ENCODE measurements around the gene MMP3.

MMP3 gene

GRCh38 chr11:102802341-102802740 lies 41.1 kb downstream of the MMP3 start:
- Histone ChIP-seq H3K4me1 (ENCODE audit: control insufficient read depth, insufficient read depth, low read length) (no peaks in the 10 kb centered on the region), H3K27ac (ENCODE audit: extremely low read depth, low read depth, low read length) (no peak overlapping the region), H3K36me3 (ENCODE audit: control insufficient read depth in 2 of 2, insufficient read depth in 1 of 2, low read length in 2 of 2) (no peaks in the 10 kb centered on the region), H3K9me3 (ENCODE audit: control insufficient read depth, insufficient read depth, low read depth, low read length) (no peaks in the 10 kb centered on the region), H3K4me3 (ENCODE audit: low read depth, low read length) (no peak overlapping the region)
- TF ChIP-seq OSR2 (tag by site-specific recombination; IDR thresholded peaks at IDR 0.05) (no peak), BCL6B (tag by site-specific recombination; IDR thresholded peaks at IDR 0.05) (no peak), ZNF48 (tag by site-specific recombination; IDR thresholded peaks at IDR 0.05) (no peak), ZNF324 (tag by site-specific recombination; IDR thresholded peaks at IDR 0.05) (no peak), ZNF19 (tag by site-specific recombination; IDR thresholded peaks at IDR 0.05; ENCODE audit: low read depth) (no peak), TSHZ1 (tag by site-specific recombination; IDR thresholded peaks at IDR 0.05; ENCODE audit: borderline replicate concordance) (no peak), ZNF133 (tag by site-specific recombination; IDR thresholded peaks at IDR 0.05) (no peak), SALL2 (tag by site-specific recombination; IDR thresholded peaks at IDR 0.05; ENCODE audit: borderline replicate concordance) (no peak)
- ChIA-PET CTCF (interaction anchor here (0.6 to 1.1 kb wide), 3 partner anchors 69 to 139 kb away, joined by 3 read pairs; no protein-coding TSS in a partner anchor), POLR2A (no interaction called here)

DNA sequence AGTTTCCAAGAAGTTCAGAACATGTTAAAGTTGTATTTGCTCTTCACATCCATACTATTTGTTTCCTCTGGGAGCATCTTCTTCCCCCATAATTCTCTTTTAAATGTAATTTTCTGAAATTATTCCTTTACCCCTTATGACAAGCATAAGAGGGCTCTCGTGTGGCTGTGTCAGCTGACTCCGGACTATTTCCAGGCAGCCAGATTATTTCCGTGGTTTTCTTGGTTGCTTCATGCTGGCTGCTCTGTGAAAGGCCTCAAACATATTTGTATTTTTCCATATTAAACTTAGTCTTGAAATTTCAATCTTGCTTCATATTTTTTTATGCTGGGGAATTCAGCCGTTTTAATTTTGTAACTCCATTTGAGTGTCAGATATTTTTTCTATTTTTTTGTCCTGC lies 42.6 kb downstream of the MMP3 start:
- Histone ChIP-seq H3K4me1 (ENCODE audit: control insufficient read depth, insufficient read depth, low read length) (no peaks in the 10 kb centered on the region), H3K4me3 (ENCODE audit: low read depth, low read length) (no peak overlapping the region), H3K27ac (ENCODE audit: extremely low read depth, low read depth, low read length) (no peak overlapping the region), H3K36me3 (ENCODE audit: control insufficient read depth in 2 of 2, insufficient read depth in 1 of 2, low read length in 2 of 2) (no peaks in the 10 kb centered on the region), H3K9me3 (ENCODE audit: control insufficient read depth, insufficient read depth, low read depth, low read length) (no peaks in the 10 kb centered on the region)
- ChIA-PET CTCF (no interaction called here), POLR2A (no interaction called here)
- TF ChIP-seq ZNF621 (tag by site-specific recombination; IDR thresholded peaks at IDR 0.05) (no peak), KLF7 (tag by site-specific recombination; IDR thresholded peaks at IDR 0.05; ENCODE audit: borderline replicate concordance) (no peak), PRDM10 (tag by site-specific recombination; IDR thresholded peaks at IDR 0.05) (no peak), ZNF202 (tag by site-specific recombination; IDR thresholded peaks at IDR 0.05; ENCODE audit: borderline replicate concordance) (no peak), ZEB2 (tag by site-specific recombination; IDR thresholded peaks at IDR 0.05) (no peak), ZNF266 (tag by site-specific recombination; IDR thresholded peaks at IDR 0.05; ENCODE audit: low read depth) (no peak), ZNF843 (tag by site-specific recombination; IDR thresholded peaks at IDR 0.05) (no peak), ZNF776 (tag by site-specific recombination; IDR thresholded peaks at IDR 0.05; ENCODE audit: borderline replicate concordance) (no peak), GLIS1 (tag by site-specific recombination; IDR thresholded peaks at IDR 0.05) (no peak), ZNF146 (tag by site-specific recombination; IDR thresholded peaks at IDR 0.05) (no peak), ZBTB8A (tag by site-specific recombination; IDR thresholded peaks at IDR 0.05) (no peak), ZNF37A (tag by site-specific recombination; IDR thresholded peaks at IDR 0.05) (no peak), ZBTB20 (tag by site-specific recombination; IDR thresholded peaks at IDR 0.05) (no peak), AEBP2 (tag by site-specific recombination; IDR thresholded peaks at IDR 0.05; ENCODE audit: borderline replicate concordance) (no peak)
